Pancreas (tissue), 10 donors: ENCODE measurements around the gene USP34. TPM values are rescaled to one million over a fixed set of nuclear protein-coding genes. Genes with fewer than 3 reads are reported as not detected.

Source experiments
- ATAC-seq, 4 donors: fragments of 200-7000 bp; cut with Tn5 transposase; one replicate each; pipeline versions ENCODE4 v1.8.0 to v1.9.1; 2020; ENCODE audit warnings: mild to moderate bottlenecking in 4 of 4, moderate library complexity in 4 of 4
- DNase-seq, 6 donors: peaks; one replicate each; pipeline ENCODE4 v3.0.0-alpha.2; 2020
- FAIRE-seq: peaks from 2 replicates; lab custom pipeline; 2012; peaks lifted over from hg19 to GRCh38; lab: Jason Lieb, UNC
- H3K27ac ChIP-seq, 4 donors: fragments of 200-600 bp; sonication (generic); 1 replicate in 3 of 4; 2 replicates in 1 of 4; pipeline versions ENCODE4 v1.5.0 to v1.8.0; 2020
- H3K27me3 ChIP-seq, 4 donors: fragments of 200-600 bp; one replicate each; pipeline ENCODE4 v1.8.0; 2021
- H3K36me3 ChIP-seq, 3 donors: fragments of 200-600 bp; sonication (generic) in 1 of 3; one replicate each; pipeline versions ENCODE4 v1.5.0 to v1.8.0; 2020 to 2021
- H3K4me1 ChIP-seq, 3 donors: fragments of 200-600 bp; one replicate each; pipeline ENCODE4 v1.8.0; 2021
- H3K4me3 ChIP-seq, 4 donors: fragments of 200-600 bp; sonication (generic) in 2 of 4; one replicate each; pipeline versions ENCODE4 v1.5.0 to v1.8.0; 2020 to 2021
- H3K9me3 ChIP-seq, 4 donors: fragments of 200-600 bp; one replicate each; pipeline ENCODE4 v1.8.0; 2021
- WGBS, 2 donors: extraction: QIAGEN DNeasy Blood & Tissue Kit; methylation state at CpG; one replicate each; pipeline ENCODE4 v1.1.7; 2013; 5-methylcytosine and 5-hydroxymethylcytosine counted together
- intact Hi-C, 3 donors: fragments of 100-400 bp; cut with DNase I; formaldehyde crosslinking; loops; one replicate each; pipeline versions ENCODE4 v1.11.1 to v1.14.2; 2022
- polyA plus RNA-seq, 2 donors: library from polyadenylated mRNA; stranded (reverse); fragments of 200-250 nt; gene quantifications; one replicate each; pipeline ENCODE4 v1.2.3, GENCODE V29; 2013
- total RNA-seq, 6 donors: library from RNA; stranded (reverse); fragmentation: NEBNext Ultra II Directional in 4 of 6; extraction: Animal tissue kit (Norgen Biotek cat#: 25700) in 4 of 6; gene quantifications; one replicate each; pipeline versions ENCODE4 v1.2.1 to v1.2.4, GENCODE V29; 2021 to 2023
- TF ChIP-seq, protein P1 (sequence below), 4 donors: fragments of 200-600 bp; sonication (generic) in 3 of 4; IDR thresholded peaks; one replicate each; pipeline versions ENCODE4 v1.5.0 to v1.8.0; 2021; ENCODE audit warnings: antibody characterized with exemption in 4 of 4
- donor health status: healthy with polysubstance abuse.
- donor health status: DM: no; HTN: no; CAD: no; lungs with moderate emphysema.
- donor health status: DM: no; HTN: no; CAD: no.
- donor health status: control.
- donor health status: control.
- donor health status: Bipolar disorder and iron deficiency.
- donor health status: DM: yes; HTN: yes; CAD: no.
- donor health status: DM: no; HTN: no; CAD: no.
- donor health status: DM: no; HTN: no; CAD: no.
- donor health status: DM: yes; HTN: yes; CAD: no.

Gene USP34
- total and polyA plus RNA-seq, 8 donors = 30.0 to 58.9 (median 45.1) TPM

GRCh38 chr2:61288070-61288841 is 182.6 kb downstream of the USP34 start:
- FAIRE-seq (no peak), ATAC-seq (no peak)

GRCh38 chr2:61287254-61287653 is 183.6 kb downstream of the USP34 start:
- ATAC-seq (no peak), FAIRE-seq (no peak), DNase-seq (no peak)
- H3K4me3 ChIP-seq = no peak overlapping the region
- H3K9me3 ChIP-seq = no peaks in the 10 kb centered on the region
- no peaks in the 10 kb centered on the region for H3K27me3 ChIP-seq
- H3K27ac ChIP-seq = no peak overlapping the region
- TF ChIP-seq, protein P1, sequence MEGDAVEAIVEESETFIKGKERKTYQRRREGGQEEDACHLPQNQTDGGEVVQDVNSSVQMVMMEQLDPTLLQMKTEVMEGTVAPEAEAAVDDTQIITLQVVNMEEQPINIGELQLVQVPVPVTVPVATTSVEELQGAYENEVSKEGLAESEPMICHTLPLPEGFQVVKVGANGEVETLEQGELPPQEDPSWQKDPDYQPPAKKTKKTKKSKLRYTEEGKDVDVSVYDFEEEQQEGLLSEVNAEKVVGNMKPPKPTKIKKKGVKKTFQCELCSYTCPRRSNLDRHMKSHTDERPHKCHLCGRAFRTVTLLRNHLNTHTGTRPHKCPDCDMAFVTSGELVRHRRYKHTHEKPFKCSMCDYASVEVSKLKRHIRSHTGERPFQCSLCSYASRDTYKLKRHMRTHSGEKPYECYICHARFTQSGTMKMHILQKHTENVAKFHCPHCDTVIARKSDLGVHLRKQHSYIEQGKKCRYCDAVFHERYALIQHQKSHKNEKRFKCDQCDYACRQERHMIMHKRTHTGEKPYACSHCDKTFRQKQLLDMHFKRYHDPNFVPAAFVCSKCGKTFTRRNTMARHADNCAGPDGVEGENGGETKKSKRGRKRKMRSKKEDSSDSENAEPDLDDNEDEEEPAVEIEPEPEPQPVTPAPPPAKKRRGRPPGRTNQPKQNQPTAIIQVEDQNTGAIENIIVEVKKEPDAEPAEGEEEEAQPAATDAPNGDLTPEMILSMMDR (IDR thresholded peaks at IDR 0.05) = no peak
- intact Hi-C loops = no loop called here
- no peaks in the 10 kb centered on the region for H3K36me3 ChIP-seq
- WGBS, 2 donors = 43 to 45% methylated on average over 4 of the region's 4 CpGs
- no peaks in the 10 kb centered on the region for H3K4me1 ChIP-seq

More at GRCh38 chr2:61288070-61288841, 182.6 kb downstream of the USP34 start:
- Histone ChIP-seq H3K4me3 (no peak overlapping the region), H3K4me1 (no peaks in the 10 kb centered on the region), H3K27ac (no peak overlapping the region), H3K27me3 (no peaks in the 10 kb centered on the region), H3K9me3 (no peaks in the 10 kb centered on the region), H3K36me3 (no peaks in the 10 kb centered on the region)
- intact Hi-C loops = no loop called here
- WGBS, 2 donors = 77 to 80% methylated on average over 8 of the region's 8 CpGs
- DNase-seq = no peak
- TF ChIP-seq, protein P1 (IDR thresholded peaks at IDR 0.05) = no peak

- intact Hi-C loops = no loop called here
- peaks cover 0 to 12% (median 0%) of the 10 kb centered on the region in 3 donors for H3K36me3 ChIP-seq
- H3K4me1 ChIP-seq = no peaks in the 10 kb centered on the region
- ATAC-seq (no peak), FAIRE-seq (no peak), DNase-seq (no peak)
- no peaks in the 10 kb centered on the region for H3K9me3 ChIP-seq
- no peak overlapping the region for H3K27ac ChIP-seq
- no peak overlapping the region for H3K4me3 ChIP-seq
- H3K27me3 ChIP-seq = no peaks in the 10 kb centered on the region
- TF ChIP-seq, protein P1 (IDR thresholded peaks at IDR 0.05) = no peak
- 100% methylated on average over 1 of the region's 1 CpG for WGBS, 2 donors
These were observed 187.3 kb downstream of the USP34 start for GRCh38 chr2:61283443-61284160.

- intact Hi-C loops = no loop called here
- TF ChIP-seq, protein P1 (IDR thresholded peaks at IDR 0.05) = no peak
- peaks cover 0 to 25% (median 5%) of the 10 kb centered on the region in 3 donors for H3K36me3 ChIP-seq
- no peak for ATAC-seq
- H3K4me1 ChIP-seq = no peaks in the 10 kb centered on the region
- no peak overlapping the region for H3K27ac ChIP-seq
- H3K9me3 ChIP-seq = no peaks in the 10 kb centered on the region
- no peaks in the 10 kb centered on the region for H3K27me3 ChIP-seq
- FAIRE-seq = no peak
- no peak overlapping the region for H3K4me3 ChIP-seq
- no peak for DNase-seq
- WGBS, 2 donors = 98 to 99% methylated on average over 6 of the region's 6 CpGs
These were observed 188.7 kb downstream of the USP34 start for GRCh38 chr2:61282104-61282590.
